HL-60 (cell line): ENCODE results near the gene BICDL2.
"Not testable (repeated sequence)": the region's sequence is repeated elsewhere in the genome, so short reads cannot be mapped to it uniquely, and the experiment has no call there.

Experiments
- DNase-seq, 2 experiments: peaks; one replicate each; pipeline ENCODE4 v3.0.0-alpha.2; 2010 to 2020; ENCODE audit warnings: low read depth in 1 of 2, low spot score in 1 of 2
- H3K27ac ChIP-seq: fragments of 250-450 bp; sonication (Bioruptor Pico); replicated peaks from 2 replicates; pipeline ENCODE4 v1.5.1; 2020; ENCODE audit warnings: mild to moderate bottlenecking, moderate library complexity
- H3K27me3 ChIP-seq: fragments of 250-450 bp; sonication (Bioruptor Pico); 2 replicates; pipeline ENCODE4 v1.5.1; 2021; ENCODE audit warnings: mild to moderate bottlenecking, moderate library complexity; ENCODE audit not compliant: insufficient read depth, poor library complexity, severe bottlenecking
- H3K4me3 ChIP-seq: replicated peaks from 2 replicates; pipeline ENCODE4 v1.5.1; 2011; ENCODE audit warnings: mild to moderate bottlenecking, control low read depth, low read length; ENCODE audit not compliant: insufficient read depth
- GABPA ChIP-seq: IDR thresholded peaks from 2 replicates; pipeline ENCODE4 v1.6.1; 2012; ENCODE audit warnings: low read depth
- POLR2AphosphoS5 ChIP-seq: IDR thresholded peaks from 2 replicates; pipeline ENCODE4 v1.6.1; 2012; ENCODE audit warnings: low read depth
- SPI1 ChIP-seq: IDR thresholded peaks from 2 replicates; pipeline ENCODE4 v1.6.1; 2012; ENCODE audit warnings: low read depth, mild to moderate bottlenecking, borderline replicate concordance
- TF ChIP-seq, protein P1 (sequence below): IDR thresholded peaks from 2 replicates; pipeline ENCODE4 v1.6.1; 2012; ENCODE audit warnings: low read depth; ENCODE audit not compliant: insufficient replicate concordance
- TF ChIP-seq, protein P2 (sequence below): IDR thresholded peaks from one replicate; pipeline ENCODE4 v1.5.1; 2011; ENCODE audit warnings: low read length, control low read depth, inconsistent platforms; ENCODE audit not compliant: insufficient read depth

Gene BICDL2

DNA sequence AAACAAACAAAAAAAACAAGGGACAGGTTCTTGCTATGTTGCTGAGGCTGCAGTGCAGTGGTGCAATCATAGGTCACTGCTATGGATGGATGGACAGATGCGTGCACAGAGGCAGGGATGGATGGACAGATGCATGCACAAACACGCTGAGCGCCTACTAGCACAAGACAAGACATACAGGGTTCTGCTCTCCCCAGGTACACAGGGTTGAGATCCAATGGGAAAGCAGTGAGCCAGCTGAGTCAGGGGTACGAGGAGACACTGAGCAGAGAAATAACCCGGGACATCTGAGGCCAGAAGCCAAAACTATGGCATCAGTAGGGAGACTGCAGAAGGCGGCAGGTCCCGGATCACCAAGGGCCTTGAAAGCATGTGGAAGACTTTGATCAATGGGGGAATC is 34.9 kb upstream of the BICDL2 start:
- Histone ChIP-seq H3K27ac (no peak overlapping the region), H3K27me3 (no peaks in the 10 kb centered on the region), H3K4me3 (no peak overlapping the region)
- TF ChIP-seq SPI1: no peak
- TF ChIP-seq GABPA: no peak
- TF ChIP-seq, protein P1, sequence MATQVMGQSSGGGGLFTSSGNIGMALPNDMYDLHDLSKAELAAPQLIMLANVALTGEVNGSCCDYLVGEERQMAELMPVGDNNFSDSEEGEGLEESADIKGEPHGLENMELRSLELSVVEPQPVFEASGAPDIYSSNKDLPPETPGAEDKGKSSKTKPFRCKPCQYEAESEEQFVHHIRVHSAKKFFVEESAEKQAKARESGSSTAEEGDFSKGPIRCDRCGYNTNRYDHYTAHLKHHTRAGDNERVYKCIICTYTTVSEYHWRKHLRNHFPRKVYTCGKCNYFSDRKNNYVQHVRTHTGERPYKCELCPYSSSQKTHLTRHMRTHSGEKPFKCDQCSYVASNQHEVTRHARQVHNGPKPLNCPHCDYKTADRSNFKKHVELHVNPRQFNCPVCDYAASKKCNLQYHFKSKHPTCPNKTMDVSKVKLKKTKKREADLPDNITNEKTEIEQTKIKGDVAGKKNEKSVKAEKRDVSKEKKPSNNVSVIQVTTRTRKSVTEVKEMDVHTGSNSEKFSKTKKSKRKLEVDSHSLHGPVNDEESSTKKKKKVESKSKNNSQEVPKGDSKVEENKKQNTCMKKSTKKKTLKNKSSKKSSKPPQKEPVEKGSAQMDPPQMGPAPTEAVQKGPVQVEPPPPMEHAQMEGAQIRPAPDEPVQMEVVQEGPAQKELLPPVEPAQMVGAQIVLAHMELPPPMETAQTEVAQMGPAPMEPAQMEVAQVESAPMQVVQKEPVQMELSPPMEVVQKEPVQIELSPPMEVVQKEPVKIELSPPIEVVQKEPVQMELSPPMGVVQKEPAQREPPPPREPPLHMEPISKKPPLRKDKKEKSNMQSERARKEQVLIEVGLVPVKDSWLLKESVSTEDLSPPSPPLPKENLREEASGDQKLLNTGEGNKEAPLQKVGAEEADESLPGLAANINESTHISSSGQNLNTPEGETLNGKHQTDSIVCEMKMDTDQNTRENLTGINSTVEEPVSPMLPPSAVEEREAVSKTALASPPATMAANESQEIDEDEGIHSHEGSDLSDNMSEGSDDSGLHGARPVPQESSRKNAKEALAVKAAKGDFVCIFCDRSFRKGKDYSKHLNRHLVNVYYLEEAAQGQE: no peak
- TF ChIP-seq, protein P2, sequence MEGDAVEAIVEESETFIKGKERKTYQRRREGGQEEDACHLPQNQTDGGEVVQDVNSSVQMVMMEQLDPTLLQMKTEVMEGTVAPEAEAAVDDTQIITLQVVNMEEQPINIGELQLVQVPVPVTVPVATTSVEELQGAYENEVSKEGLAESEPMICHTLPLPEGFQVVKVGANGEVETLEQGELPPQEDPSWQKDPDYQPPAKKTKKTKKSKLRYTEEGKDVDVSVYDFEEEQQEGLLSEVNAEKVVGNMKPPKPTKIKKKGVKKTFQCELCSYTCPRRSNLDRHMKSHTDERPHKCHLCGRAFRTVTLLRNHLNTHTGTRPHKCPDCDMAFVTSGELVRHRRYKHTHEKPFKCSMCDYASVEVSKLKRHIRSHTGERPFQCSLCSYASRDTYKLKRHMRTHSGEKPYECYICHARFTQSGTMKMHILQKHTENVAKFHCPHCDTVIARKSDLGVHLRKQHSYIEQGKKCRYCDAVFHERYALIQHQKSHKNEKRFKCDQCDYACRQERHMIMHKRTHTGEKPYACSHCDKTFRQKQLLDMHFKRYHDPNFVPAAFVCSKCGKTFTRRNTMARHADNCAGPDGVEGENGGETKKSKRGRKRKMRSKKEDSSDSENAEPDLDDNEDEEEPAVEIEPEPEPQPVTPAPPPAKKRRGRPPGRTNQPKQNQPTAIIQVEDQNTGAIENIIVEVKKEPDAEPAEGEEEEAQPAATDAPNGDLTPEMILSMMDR: no peak
- TF ChIP-seq POLR2AphosphoS5: no peak
- no peak for DNase-seq

DNA sequence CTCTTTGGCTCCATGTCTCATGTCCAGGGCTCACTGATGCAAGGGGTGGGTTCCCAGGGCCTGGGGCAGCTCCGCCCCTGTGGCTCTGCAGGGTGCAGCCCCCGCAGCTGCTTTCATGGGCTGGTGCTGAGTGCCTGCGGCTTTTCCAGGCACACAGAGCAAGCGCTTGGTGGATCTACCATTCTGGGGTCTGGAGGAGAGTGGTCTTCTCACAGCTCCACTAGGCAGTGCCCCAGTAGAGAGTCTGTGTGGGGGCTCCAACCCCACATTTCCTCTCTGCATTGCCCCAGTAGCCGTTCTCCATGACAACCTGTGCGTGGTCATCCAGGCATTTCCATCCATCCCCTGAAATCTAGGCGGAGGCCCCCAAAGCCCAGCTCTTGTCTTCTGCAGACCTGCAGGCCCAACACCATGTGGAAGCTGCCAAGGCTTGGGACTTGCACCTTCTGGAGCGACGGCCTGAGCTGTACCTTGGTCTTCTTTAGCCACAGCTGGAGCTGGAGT is 33.9 kb upstream of the BICDL2 start:
- H3K27me3 ChIP-seq: no peaks in the 10 kb centered on the region
- no peak for DNase-seq
- no peak for TF ChIP-seq GABPA
- TF ChIP-seq, protein P2: no peak
- no peak overlapping the region for H3K27ac ChIP-seq
- H3K4me3 ChIP-seq: no peak overlapping the region

DNA sequence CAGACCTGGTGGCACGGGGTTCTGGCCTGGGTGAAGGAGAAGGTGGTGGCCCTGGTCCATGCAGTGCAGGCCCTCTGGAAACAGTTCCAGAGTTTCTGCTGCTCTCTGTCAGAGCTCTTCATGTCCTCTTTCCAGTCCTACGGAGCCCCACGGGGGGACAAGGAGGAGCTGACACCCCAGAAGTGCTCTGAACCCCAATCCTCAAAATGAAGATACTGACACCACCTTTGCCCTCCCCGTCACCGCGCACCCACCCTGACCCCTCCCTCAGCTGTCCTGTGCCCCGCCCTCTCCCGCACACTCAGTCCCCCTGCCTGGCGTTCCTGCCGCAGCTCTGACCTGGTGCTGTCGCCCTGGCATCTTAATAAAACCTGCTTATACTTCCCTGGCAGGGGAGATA is 32.4 kb upstream of the BICDL2 start:
- not testable (repeated sequence) for H3K27ac ChIP-seq, H3K4me3 ChIP-seq, DNase-seq

DNA sequence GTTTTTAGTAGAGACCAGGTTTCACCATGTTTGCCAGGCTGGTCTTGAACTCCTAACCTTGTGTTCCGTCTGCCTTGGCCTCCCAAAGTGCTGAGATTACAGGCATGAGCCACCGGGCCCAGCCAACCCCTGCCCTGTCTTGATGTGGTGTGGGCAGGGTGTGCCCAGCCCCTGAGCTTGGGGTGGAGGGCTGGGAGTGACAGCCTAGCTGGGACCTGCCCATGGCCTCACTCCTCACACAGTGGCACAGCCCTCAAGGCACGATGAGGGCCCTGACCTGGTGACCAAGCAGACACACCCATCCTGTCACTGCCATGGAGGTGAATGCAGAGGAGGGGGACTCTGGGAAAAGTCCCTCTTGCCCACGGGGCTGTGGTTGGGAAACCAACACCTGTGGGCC is 31.7 kb upstream of the BICDL2 start:
- H3K27ac ChIP-seq: no peak overlapping the region
- no peak overlapping the region for H3K4me3 ChIP-seq
- DNase-seq: no peak
- no peaks in the 10 kb centered on the region for H3K27me3 ChIP-seq
- no peak for TF ChIP-seq GABPA
- TF ChIP-seq, protein P2: no peak
- TF ChIP-seq SPI1: no peak
- TF ChIP-seq, protein P1: no peak
- no peak for TF ChIP-seq POLR2AphosphoS5

More for the DNA sequence above, 32.4 kb upstream of the BICDL2 start:
- H3K27me3 ChIP-seq: not testable (repeated sequence)
